ENCODE results near the gene HMCN2.

GRCh38 chr9:130453487-130453886, 187.9 kb downstream of the HMCN2 start:
- TF ChIP-seq CTCF (IDR thresholded peaks at IDR 0.05) (no peak), POLR2AphosphoS5 (IDR thresholded peaks at IDR 0.05) (no peak), POLR2A (IDR thresholded peaks at IDR 0.05) (no peak), EP300 (IDR thresholded peaks at IDR 0.05) (no peak)

Measured in upper lobe of left lung (tissue), 4 donors.